Measurements from ENCODE around the gene DHRS2.
"Not testable (repeated sequence)": the region's sequence is repeated elsewhere in the genome, so short reads cannot be mapped to it uniquely, and the experiment has no call there.

Gene DHRS2

DNA sequence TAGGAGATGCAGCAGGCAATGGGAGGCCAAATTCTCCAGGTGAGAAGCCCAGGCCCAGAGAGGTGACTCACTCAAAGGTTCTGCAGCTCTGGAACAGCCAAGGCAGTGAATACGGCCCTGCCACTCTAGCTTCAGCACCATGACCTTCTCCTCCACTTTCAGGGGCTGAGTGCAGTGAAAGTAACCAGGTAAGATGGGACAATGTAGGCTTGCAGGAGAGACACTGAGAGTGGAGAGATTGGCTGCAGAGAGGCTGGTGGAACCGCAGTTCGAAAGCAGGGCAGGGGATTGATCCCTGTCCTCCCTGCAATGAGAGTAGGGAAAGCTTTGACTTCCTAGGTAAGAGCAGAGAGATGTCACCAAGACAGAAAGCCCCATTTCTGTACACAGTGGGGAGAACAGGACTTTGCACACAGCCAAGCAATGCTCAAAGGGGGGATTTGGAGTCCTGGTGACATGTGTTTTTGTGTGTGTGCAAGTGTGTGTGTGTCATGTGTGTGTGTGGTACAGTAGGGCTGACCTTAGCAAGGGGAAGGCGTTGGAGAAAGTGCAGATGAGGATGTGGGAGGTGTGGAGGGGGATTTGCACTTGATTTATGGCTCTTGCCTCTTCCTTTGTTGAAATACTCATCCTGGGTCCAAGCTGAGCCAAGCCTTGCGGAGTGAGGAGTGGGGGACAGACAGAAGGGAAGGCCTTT is 12.7 kb downstream of the DHRS2 start:
- no peak for DNase-seq (ENCODE audit: low read depth)

GRCh38 chr14:23650506-23650905 is 14.3 kb downstream of the DHRS2 start:
- no peak for DNase-seq (ENCODE audit: low read depth)

DNA sequence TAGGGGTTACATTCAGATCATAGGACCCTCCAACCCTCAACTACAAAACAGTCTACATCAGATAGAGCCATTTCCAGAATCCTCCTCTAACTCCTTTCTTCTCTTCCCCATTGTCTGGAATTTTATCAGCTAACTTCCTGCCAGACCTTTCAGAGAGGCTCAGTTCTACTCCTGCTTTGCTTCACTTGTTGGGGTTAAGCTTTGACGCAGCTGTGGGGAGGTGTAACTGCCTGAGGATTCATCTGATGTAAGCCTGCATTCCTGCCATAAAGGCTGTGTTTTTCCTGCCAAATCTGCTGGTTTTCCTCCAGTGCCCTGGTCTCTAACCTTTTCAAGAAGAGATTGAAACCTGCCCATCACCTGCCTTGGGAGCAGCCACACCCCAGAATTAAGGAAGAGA is 16.9 kb downstream of the DHRS2 start:
- no peak for DNase-seq (ENCODE audit: low read depth)

DNA sequence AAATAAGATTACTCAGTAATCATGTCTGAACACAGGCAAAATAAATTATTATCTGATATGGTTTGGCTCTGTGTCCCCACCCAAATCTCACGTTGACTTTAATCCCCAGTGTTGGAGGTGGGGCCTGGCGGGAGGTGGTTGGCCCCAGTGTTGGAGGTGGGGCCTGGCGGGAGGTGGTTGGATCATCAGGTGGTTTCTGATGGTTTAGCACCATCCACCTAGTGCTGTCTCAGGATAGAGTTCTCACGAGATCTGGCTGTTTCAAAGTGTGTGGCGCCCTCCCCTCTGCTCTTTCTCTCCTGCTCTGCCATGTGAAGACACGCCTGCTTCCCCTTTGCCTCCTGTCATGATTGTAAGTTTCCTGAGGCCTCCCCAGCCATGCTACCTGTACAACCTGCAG is 18.1 kb downstream of the DHRS2 start:
- DNase-seq (ENCODE audit: low read depth) = no peak

DNA sequence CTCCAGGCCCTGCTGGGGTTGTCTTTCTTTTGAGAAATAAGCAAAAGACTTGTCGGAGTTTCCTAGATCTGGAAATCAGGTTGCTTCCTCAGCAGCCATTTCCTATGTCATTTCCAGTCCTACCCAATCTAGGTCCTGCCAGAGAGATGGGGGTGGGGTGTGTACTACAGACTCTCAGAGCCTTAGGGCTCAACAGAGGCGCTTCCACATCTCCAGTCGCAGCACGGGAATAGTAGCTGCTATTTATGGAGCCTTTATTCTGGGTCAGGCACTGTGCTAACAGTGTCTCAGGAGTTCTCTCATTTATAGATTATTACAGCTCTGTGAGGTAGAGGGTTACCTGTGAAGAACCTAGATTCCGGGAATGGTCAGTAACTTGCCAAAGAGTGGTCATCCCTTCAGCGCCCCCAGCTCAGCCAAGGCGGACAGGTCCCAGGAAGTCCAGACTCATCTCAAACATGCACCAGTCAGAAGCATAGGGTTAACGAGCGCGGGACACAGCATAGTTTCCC is 21.9 kb downstream of the DHRS2 start:
- no peak for DNase-seq (ENCODE audit: low read depth)

- no peak for DNase-seq (ENCODE audit: low read depth)
Measured at GRCh38 chr14:23660290-23661226, 24.4 kb downstream of the DHRS2 start.

- no peak for DNase-seq (ENCODE audit: low read depth)
Measured at GRCh38 chr14:23661542-23661941, 25.4 kb downstream of the DHRS2 start.

DNA sequence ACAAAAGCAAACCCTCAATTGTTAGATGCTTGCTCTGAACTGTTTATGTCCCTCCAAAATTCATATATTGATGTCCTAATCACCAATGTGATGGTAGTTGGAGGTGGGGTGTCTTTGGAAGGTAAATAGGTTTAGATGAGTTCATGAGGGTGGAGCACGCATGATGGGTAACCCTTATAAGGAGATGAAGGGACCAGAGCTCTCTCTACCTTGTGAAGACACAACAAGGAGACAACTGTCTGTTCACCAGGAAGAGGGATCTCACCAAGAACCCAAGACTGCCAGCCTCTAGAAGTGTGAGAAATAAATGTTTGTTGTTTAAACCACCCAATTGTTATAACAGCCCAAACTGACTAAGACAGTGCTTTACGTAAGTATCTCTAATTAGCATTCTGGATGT is 27.0 kb downstream of the DHRS2 start:
- no peak for DNase-seq (ENCODE audit: low read depth)

DNA sequence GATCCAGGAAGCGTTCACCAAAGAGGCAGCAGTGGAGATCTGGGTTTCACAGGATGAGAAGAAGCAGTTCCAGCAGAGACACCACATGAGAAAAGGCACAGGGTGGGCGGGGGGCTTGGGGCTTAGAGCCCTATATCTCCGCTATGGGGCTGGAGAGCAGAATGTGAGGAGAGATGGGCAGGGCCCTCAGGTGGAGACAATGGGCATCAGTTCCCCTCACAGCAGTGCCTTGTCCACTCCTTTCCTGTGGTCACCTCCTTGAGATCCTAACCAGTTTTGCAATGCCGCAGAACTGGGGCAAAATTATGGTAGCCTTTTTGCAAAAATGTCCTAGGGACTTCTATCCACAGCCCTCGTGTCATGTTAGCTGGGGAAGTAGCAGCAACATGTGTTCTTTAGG is 27.5 kb downstream of the DHRS2 start:
- DNase-seq (ENCODE audit: low read depth) = no peak

GRCh38 chr14:23664207-23664885 is 28.2 kb downstream of the DHRS2 start:
- DNase-seq (ENCODE audit: low read depth) = no peak

GRCh38 chr14:23665302-23666016 is 29.3 kb downstream of the DHRS2 start:
- DNase-seq (ENCODE audit: low read depth) = no peak

DNA sequence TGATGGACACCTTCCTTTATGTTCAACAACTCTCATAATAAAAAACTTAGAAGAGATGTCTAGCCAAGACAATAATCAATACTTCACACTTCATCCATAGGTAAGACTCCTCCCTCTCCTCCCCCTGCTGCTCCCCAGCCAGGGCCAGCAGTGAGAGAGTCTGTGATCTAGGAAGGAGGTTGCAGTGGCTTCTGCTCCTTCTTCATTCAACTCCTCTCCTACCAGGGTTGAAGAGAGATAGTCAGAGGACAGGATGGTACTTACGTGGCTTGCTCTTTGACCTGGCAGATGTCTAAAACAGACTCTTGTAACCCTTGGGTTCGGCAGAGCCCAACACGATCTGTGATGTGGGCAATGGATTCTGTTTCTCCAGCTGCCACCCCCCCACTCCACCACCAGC is 31.0 kb downstream of the DHRS2 start:
- DNase-seq (ENCODE audit: low read depth) = no peak

GRCh38 chr14:23669441-23669840 is 33.3 kb downstream of the DHRS2 start:
- DNase-seq (ENCODE audit: low read depth) = no peak

DNA sequence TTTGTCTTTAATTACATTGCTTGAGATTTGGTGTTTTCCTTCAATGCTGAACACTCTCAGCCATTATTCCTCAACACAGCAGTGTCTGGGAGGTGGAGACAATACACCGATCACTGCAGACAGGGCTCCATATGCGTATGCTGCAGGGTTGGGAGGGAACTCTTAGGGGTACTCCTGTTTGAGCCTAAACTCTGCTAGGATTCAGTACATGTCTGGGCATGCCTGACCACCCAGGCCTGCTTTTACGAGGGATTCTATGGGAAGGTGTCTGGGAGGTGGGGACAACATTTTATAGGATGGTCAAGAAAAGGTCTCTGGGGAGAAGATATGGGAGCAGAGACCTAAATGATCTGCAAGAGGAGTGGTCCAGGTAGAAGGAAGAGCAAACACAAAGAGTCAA is 34.3 kb downstream of the DHRS2 start:
- no peak for DNase-seq (ENCODE audit: low read depth)

GRCh38 chr14:23672200-23672599 is 36.0 kb downstream of the DHRS2 start:
- DNase-seq (ENCODE audit: low read depth) = no peak

DNA sequence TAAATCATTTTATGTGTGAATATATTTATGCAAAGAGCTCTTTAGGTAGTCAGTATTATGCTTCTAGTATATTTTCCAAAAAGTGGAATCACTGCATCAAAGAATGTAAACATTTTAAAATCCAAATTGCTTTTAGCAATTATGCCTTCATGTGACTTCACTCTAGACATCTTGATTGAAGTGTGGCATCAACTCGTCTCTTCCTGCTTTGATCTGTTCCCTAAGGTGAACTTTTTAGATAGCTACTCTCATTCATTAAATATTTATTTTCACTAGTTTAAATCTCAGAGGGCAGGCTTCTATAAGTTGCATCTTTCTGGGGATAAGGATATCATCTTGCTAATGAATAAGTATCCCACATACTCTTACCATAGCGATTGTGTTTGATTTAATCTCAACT is 39.2 kb downstream of the DHRS2 start:
- no peak for DNase-seq (ENCODE audit: low read depth)

- no peak for DNase-seq (ENCODE audit: low read depth)
Measured at GRCh38 chr14:23675906-23676305, 39.7 kb downstream of the DHRS2 start.

DNA sequence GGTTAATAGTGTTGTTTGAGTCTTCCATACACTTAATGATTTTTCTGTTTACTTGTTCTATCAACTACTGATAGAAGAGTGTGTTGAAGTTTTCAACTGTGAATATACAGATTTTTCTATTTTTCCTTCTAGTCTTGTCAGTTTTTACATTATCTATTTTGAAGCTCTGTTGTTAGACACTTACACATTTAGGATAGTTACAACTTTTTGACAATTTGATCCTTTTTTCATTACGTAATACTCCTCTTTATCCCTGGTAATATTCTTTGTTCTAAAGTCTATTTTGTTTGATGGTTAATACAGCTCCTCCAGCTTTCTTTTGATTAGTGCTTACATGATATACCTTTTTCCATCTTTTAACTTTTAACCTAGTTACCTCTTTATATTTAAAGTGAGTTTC is 45.2 kb downstream of the DHRS2 start:
- DNase-seq (ENCODE audit: low read depth) = no peak

- DNase-seq (ENCODE audit: low read depth) = not testable (repeated sequence)
Measured at GRCh38 chr14:23689709-23690514, 53.7 kb downstream of the DHRS2 start.

GRCh38 chr14:23692416-23692815 is 56.3 kb downstream of the DHRS2 start:
- no peak for DNase-seq (ENCODE audit: low read depth)

GRCh38 chr14:23693252-23693775 is 57.1 kb downstream of the DHRS2 start:
- DNase-seq (ENCODE audit: low read depth) = no peak

Data from fibroblast of gingiva (primary cell).